Erythroblast (primary cell): ENCODE data around the gene ADAMTS4.
A peak's percentile ranks its signal among the peaks of the same experiment; 100 is the strongest.

Source experiments
- GATA1 ChIP-seq: IDR thresholded peaks from 2 replicates; pipeline ENCODE4 v1.6.1; 2011; ENCODE audit warnings: low read depth, mild to moderate bottlenecking, control low read depth, low read length, moderate library complexity
- POLR2A ChIP-seq: IDR thresholded peaks from 2 replicates; pipeline ENCODE4 v1.6.1; 2011; ENCODE audit warnings: mild to moderate bottlenecking, low read length

- TF ChIP-seq POLR2A = peak; percentile 31
- no peak for TF ChIP-seq GATA1
Observed at GRCh38 chr1:161174911-161175310, 23.9 kb downstream of the ADAMTS4 start.
